Upper lobe of left lung (tissue), 6 donors: ENCODE measurements around the gene PSMD8. TPM values are rescaled to one million over a fixed set of nuclear protein-coding genes. Genes with fewer than 3 reads are reported as not detected.

ENCODE experiments used
- ATAC-seq, 2 donors: fragments of 200-7000 bp; cut with Tn5 transposase; one replicate each; pipeline ENCODE4 v1.9.1; 2022; ENCODE audit warnings: mild to moderate bottlenecking in 2 of 2, moderate library complexity in 2 of 2; ENCODE audit not compliant: low FRiP score in 2 of 2
- DNase-seq, 2 donors: peaks; one replicate each; pipeline ENCODE4 v3.0.0-alpha.2; 2019 to 2020
- H3K27ac ChIP-seq, 4 donors: fragments of 200-600 bp; sonication (generic); one replicate each; pipeline ENCODE4 v1.5.1; 2016 to 2019
- H3K27me3 ChIP-seq, 4 donors: fragments of 200-600 bp; sonication (generic); one replicate each; pipeline ENCODE4 v1.5.1; 2017 to 2019
- H3K36me3 ChIP-seq, 4 donors: fragments of 200-600 bp; sonication (generic); one replicate each; pipeline ENCODE4 v1.5.1; 2016 to 2019
- H3K4me1 ChIP-seq, 4 donors: fragments of 200-600 bp; sonication (generic); one replicate each; pipeline ENCODE4 v1.5.1; 2018 to 2019
- H3K4me3 ChIP-seq, 4 donors: fragments of 200-600 bp; sonication (generic); one replicate each; pipeline ENCODE4 v1.5.1; 2017 to 2019; ENCODE audit warnings: mild to moderate bottlenecking in 2 of 4, moderate library complexity in 1 of 4
- H3K9me3 ChIP-seq, 4 donors: fragments of 200-600 bp; sonication (generic); one replicate each; pipeline ENCODE4 v1.5.1; 2018 to 2019
- CTCF ChIP-seq, 6 experiments: fragments of 450-650 bp in 4 of 6; fragments of 200-600 bp in 2 of 6; sonication (generic) in 2 of 6; IDR thresholded peaks; one replicate each; pipeline ENCODE4 v1.5.1; 2016 to 2019; ENCODE audit warnings: antibody characterized with exemption in 6 of 6
- EP300 ChIP-seq, 4 donors: sonication (generic); formaldehyde crosslinking; IDR thresholded peaks; one replicate each; pipeline ENCODE4 v1.5.1; 2017; ENCODE audit warnings: antibody characterized with exemption in 4 of 4, control low read depth in 2 of 4
- POLR2A ChIP-seq, 4 donors: fragments of 450-650 bp; IDR thresholded peaks; one replicate each; pipeline ENCODE4 v1.5.1; 2016 to 2017; ENCODE audit warnings: antibody characterized with exemption in 4 of 4, mild to moderate bottlenecking in 2 of 4
- POLR2AphosphoS5 ChIP-seq, 2 donors: sonication (generic); formaldehyde crosslinking; IDR thresholded peaks; one replicate each; pipeline ENCODE4 v1.5.1; 2017; ENCODE audit warnings: antibody characterized with exemption in 2 of 2
- WGBS, 2 donors: methylation state at CpG; one replicate each; pipeline ENCODE4 v1.1.5; 2017 to 2018; 5-methylcytosine and 5-hydroxymethylcytosine counted together
- total RNA-seq, 6 donors: library from RNA; depleted of rRNA in 4 of 6; stranded (reverse); fragments of >200 nt in 4 of 6; gene quantifications; one replicate each; pipeline versions ENCODE4 v1.1.0 to v1.2.1, GENCODE V29; 2016 to 2021
- donor health status: DM: no; HTN: no; CAD: no; lungs with moderate emphysema.
- donor health status: DM: no; HTN: yes; CAD: no; lungs with severe emphysema.

PSMD8 gene
- total RNA-seq, 6 donors from 2014 or later, result 66.0 to 213 (median 121) TPM

GRCh38 chr19:38400361-38400760 is 26.0 kb downstream of the PSMD8 start:
- 73 to 81% methylated on average over 5 of the region's 5 CpGs for WGBS, 2 donors
- no peak overlapping the region for H3K27ac ChIP-seq
- H3K4me1 ChIP-seq, result peaks cover 8 to 24% (median 12%) of the 10 kb centered on the region in 4 donors
- peaks cover 0 to 6% (median 3%) of the 10 kb centered on the region in 4 donors for H3K36me3 ChIP-seq
- DNase-seq (no peak), ATAC-seq (no peak)
- no peak overlapping the region for H3K4me3 ChIP-seq
- no peaks in the 10 kb centered on the region for H3K9me3 ChIP-seq
- TF ChIP-seq POLR2A (IDR thresholded peaks at IDR 0.05) (no peak), POLR2AphosphoS5 (IDR thresholded peaks at IDR 0.05) (no peak), CTCF (IDR thresholded peaks at IDR 0.05) (no peak), EP300 (IDR thresholded peaks at IDR 0.05) (no peak)
- H3K27me3 ChIP-seq, result peaks cover 0 to 33% (median 6%) of the 10 kb centered on the region in 4 donors

GRCh38 chr19:38401148-38401547 is 26.8 kb downstream of the PSMD8 start:
- no peak overlapping the region for H3K27ac ChIP-seq
- WGBS, 2 donors, result 76 to 80% methylated on average over 3 of the region's 3 CpGs

GRCh38 chr19:38402623-38402966 is 28.2 kb downstream of the PSMD8 start:
- H3K9me3 ChIP-seq, result no peaks in the 10 kb centered on the region
- 7% methylated on average over 17 to 18 of the region's 18 CpGs for WGBS, 2 donors
- DNase-seq (no peak), ATAC-seq (peak in 1 of 2 donors; percentile 0)
- H3K4me1 ChIP-seq, result peaks cover 8 to 17% (median 12%) of the 10 kb centered on the region in 4 donors
- H3K36me3 ChIP-seq, result peaks cover 0 to 29% (median 9%) of the 10 kb centered on the region in 4 donors
- H3K27ac ChIP-seq, result peak overlapping the region in 2 of 4 donors; percentile 93 to 95
- H3K27me3 ChIP-seq, result peaks cover 0 to 11% (median 0%) of the 10 kb centered on the region in 4 donors
- TF ChIP-seq EP300 (IDR thresholded peaks at IDR 0.05) (no peak), POLR2A (IDR thresholded peaks at IDR 0.05) (no peak), POLR2AphosphoS5 (IDR thresholded peaks at IDR 0.05) (no peak), CTCF (IDR thresholded peaks at IDR 0.05) (no peak)
- peak overlapping the region; percentile 4 to 98 (median 80) for H3K4me3 ChIP-seq

More at GRCh38 chr19:38401148-38401547, 26.8 kb downstream of the PSMD8 start:
- Histone ChIP-seq H3K9me3 (no peaks in the 10 kb centered on the region), H3K27me3 (peaks cover 0 to 26% (median under 1%) of the 10 kb centered on the region in 4 donors), H3K36me3 (peaks cover 0 to 14% (median 3%) of the 10 kb centered on the region in 4 donors), H3K4me3 (no peak overlapping the region), H3K4me1 (peaks cover 8 to 17% (median 12%) of the 10 kb centered on the region in 4 donors)
- no peak for ATAC-seq
- no peak for TF ChIP-seq POLR2A (IDR thresholded peaks at IDR 0.05)
- DNase-seq, result no peak

- H3K9me3 ChIP-seq, result no peaks in the 10 kb centered on the region
- TF ChIP-seq POLR2AphosphoS5 (IDR thresholded peaks at IDR 0.05) (peak; percentile 33 to 53), POLR2A (IDR thresholded peaks at IDR 0.05) (peak in 1 of 4 donors; percentile 65), CTCF (IDR thresholded peaks at IDR 0.05) (peak; percentile 95 to 100 (median 100)), EP300 (IDR thresholded peaks at IDR 0.05) (no peak)
- H3K27ac ChIP-seq, result peak within 1 kb of the TSS; percentile 75 to 95 (median 87)
- 0 to 1% methylated on average over 20 to 23 of the region's 82 CpGs for WGBS, 2 donors
- peaks cover 0 to 34% (median 10%) of the 10 kb centered on the region in 4 donors for H3K36me3 ChIP-seq
- peak; percentile 97 to 99 for ATAC-seq
- H3K4me3 ChIP-seq, result peak within 1 kb of the TSS; percentile 72 to 98 (median 84)
- peaks cover 0 to 10% (median 0%) of the 10 kb centered on the region in 4 donors for H3K27me3 ChIP-seq
- DNase-seq, result peak; percentile 96 to 100
- H3K4me1 ChIP-seq, result peaks cover 8 to 17% (median 12%) of the 10 kb centered on the region in 4 donors
These were observed 28.8 kb downstream of the PSMD8 start, which contains the start of gene FAM98C for GRCh38 chr19:38402967-38403674. FAM98C (plus strand) TSS chr19:38403093; CDS start chr19:38403154, 61 bp downstream.

- DNase-seq, result no peak
- no peaks in the 10 kb centered on the region for H3K9me3 ChIP-seq
- H3K4me3 ChIP-seq, result no peak overlapping the region
- no peak for ATAC-seq
- H3K27me3 ChIP-seq, result no peaks in the 10 kb centered on the region
- H3K4me1 ChIP-seq, result peaks cover 8 to 17% (median 12%) of the 10 kb centered on the region in 4 donors
- TF ChIP-seq CTCF (IDR thresholded peaks at IDR 0.05), result no peak
- no peak for TF ChIP-seq POLR2A (IDR thresholded peaks at IDR 0.05)
- no peak for TF ChIP-seq EP300 (IDR thresholded peaks at IDR 0.05)
- TF ChIP-seq POLR2AphosphoS5 (IDR thresholded peaks at IDR 0.05), result no peak
- peaks cover 0 to 42% (median 11%) of the 10 kb centered on the region in 4 donors for H3K36me3 ChIP-seq
- WGBS, 2 donors, result 92 to 95% methylated on average over 6 of the region's 6 CpGs
- no peak overlapping the region for H3K27ac ChIP-seq
These were observed 30.5 kb downstream of the PSMD8 start for GRCh38 chr19:38404858-38405257.
